HL-60 (cell line): ENCODE results near the gene SPINK2.
A peak's percentile ranks its signal among the peaks of the same experiment; 100 is the strongest.

Source experiments
- DNase-seq, 2 experiments: peaks; one replicate each; pipeline ENCODE4 v3.0.0-alpha.2; 2010 to 2020; ENCODE audit warnings: low read depth in 1 of 2, low spot score in 1 of 2
- H3K27ac ChIP-seq: fragments of 250-450 bp; sonication (Bioruptor Pico); replicated peaks from 2 replicates; pipeline ENCODE4 v1.5.1; 2020; ENCODE audit warnings: mild to moderate bottlenecking, moderate library complexity
- H3K27me3 ChIP-seq: fragments of 250-450 bp; sonication (Bioruptor Pico); 2 replicates; pipeline ENCODE4 v1.5.1; 2021; ENCODE audit warnings: mild to moderate bottlenecking, moderate library complexity; ENCODE audit not compliant: insufficient read depth, poor library complexity, severe bottlenecking
- H3K4me3 ChIP-seq: replicated peaks from 2 replicates; pipeline ENCODE4 v1.5.1; 2011; ENCODE audit warnings: mild to moderate bottlenecking, control low read depth, low read length; ENCODE audit not compliant: insufficient read depth
- GABPA ChIP-seq: IDR thresholded peaks from 2 replicates; pipeline ENCODE4 v1.6.1; 2012; ENCODE audit warnings: low read depth
- POLR2AphosphoS5 ChIP-seq: IDR thresholded peaks from 2 replicates; pipeline ENCODE4 v1.6.1; 2012; ENCODE audit warnings: low read depth
- SPI1 ChIP-seq: IDR thresholded peaks from 2 replicates; pipeline ENCODE4 v1.6.1; 2012; ENCODE audit warnings: low read depth, mild to moderate bottlenecking, borderline replicate concordance
- TF ChIP-seq, protein P1 (sequence below): IDR thresholded peaks from 2 replicates; pipeline ENCODE4 v1.6.1; 2012; ENCODE audit warnings: low read depth; ENCODE audit not compliant: insufficient replicate concordance
- TF ChIP-seq, protein P2 (sequence below): IDR thresholded peaks from one replicate; pipeline ENCODE4 v1.5.1; 2011; ENCODE audit warnings: low read length, control low read depth, inconsistent platforms; ENCODE audit not compliant: insufficient read depth

Gene SPINK2

GRCh38 chr4:56844802-56845580 is 23.5 kb upstream of the SPINK2 start:
- Histone ChIP-seq H3K27me3 (no peaks in the 10 kb centered on the region), H3K4me3 (no peak overlapping the region), H3K27ac (no peak overlapping the region)
- DNase-seq = no peak
- TF ChIP-seq, protein P1, sequence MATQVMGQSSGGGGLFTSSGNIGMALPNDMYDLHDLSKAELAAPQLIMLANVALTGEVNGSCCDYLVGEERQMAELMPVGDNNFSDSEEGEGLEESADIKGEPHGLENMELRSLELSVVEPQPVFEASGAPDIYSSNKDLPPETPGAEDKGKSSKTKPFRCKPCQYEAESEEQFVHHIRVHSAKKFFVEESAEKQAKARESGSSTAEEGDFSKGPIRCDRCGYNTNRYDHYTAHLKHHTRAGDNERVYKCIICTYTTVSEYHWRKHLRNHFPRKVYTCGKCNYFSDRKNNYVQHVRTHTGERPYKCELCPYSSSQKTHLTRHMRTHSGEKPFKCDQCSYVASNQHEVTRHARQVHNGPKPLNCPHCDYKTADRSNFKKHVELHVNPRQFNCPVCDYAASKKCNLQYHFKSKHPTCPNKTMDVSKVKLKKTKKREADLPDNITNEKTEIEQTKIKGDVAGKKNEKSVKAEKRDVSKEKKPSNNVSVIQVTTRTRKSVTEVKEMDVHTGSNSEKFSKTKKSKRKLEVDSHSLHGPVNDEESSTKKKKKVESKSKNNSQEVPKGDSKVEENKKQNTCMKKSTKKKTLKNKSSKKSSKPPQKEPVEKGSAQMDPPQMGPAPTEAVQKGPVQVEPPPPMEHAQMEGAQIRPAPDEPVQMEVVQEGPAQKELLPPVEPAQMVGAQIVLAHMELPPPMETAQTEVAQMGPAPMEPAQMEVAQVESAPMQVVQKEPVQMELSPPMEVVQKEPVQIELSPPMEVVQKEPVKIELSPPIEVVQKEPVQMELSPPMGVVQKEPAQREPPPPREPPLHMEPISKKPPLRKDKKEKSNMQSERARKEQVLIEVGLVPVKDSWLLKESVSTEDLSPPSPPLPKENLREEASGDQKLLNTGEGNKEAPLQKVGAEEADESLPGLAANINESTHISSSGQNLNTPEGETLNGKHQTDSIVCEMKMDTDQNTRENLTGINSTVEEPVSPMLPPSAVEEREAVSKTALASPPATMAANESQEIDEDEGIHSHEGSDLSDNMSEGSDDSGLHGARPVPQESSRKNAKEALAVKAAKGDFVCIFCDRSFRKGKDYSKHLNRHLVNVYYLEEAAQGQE = no peak
- TF ChIP-seq, protein P2, sequence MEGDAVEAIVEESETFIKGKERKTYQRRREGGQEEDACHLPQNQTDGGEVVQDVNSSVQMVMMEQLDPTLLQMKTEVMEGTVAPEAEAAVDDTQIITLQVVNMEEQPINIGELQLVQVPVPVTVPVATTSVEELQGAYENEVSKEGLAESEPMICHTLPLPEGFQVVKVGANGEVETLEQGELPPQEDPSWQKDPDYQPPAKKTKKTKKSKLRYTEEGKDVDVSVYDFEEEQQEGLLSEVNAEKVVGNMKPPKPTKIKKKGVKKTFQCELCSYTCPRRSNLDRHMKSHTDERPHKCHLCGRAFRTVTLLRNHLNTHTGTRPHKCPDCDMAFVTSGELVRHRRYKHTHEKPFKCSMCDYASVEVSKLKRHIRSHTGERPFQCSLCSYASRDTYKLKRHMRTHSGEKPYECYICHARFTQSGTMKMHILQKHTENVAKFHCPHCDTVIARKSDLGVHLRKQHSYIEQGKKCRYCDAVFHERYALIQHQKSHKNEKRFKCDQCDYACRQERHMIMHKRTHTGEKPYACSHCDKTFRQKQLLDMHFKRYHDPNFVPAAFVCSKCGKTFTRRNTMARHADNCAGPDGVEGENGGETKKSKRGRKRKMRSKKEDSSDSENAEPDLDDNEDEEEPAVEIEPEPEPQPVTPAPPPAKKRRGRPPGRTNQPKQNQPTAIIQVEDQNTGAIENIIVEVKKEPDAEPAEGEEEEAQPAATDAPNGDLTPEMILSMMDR = no peak
- TF ChIP-seq GABPA (no peak), SPI1 (no peak)

DNA sequence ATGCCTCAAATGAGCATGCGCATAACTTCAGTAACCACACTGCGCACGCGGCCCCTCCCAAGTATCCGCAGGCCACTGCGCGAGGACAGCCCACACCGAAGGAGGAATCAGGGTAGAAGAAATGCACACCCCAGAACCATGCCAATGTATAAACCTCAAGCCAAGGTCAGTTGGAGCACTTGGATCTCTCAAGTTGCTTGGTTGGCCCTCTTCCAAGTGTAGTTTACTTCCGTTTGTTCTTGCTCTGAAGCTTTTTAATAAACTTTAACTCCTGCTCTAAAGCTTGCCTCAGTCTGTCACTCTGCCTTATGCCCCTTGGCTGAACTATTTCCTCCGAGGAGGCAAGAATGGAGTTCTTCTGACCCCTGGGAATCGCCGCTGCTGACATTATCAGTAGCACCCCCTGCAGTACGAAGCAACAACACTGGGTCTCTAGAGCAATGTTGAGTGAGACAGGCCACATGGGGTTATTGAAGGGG is 22.0 kb upstream of the SPINK2 start:
- TF ChIP-seq, protein P1 = no peak
- TF ChIP-seq, protein P2 = no peak
- TF ChIP-seq SPI1 (no peak), GABPA (no peak), POLR2AphosphoS5 (no peak)
- DNase-seq = peak in 1 of 2 experiments; percentile 18

GRCh38 chr4:56840559-56840958 is 19.1 kb upstream of the SPINK2 start:
- Histone ChIP-seq H3K27ac (no peak overlapping the region), H3K4me3 (no peak overlapping the region), H3K27me3 (no peaks in the 10 kb centered on the region)
- DNase-seq = peak in 1 of 2 experiments; percentile 24
- TF ChIP-seq POLR2AphosphoS5 (no peak), GABPA (no peak), SPI1 (no peak)
- TF ChIP-seq, protein P2 = no peak
- TF ChIP-seq, protein P1 = no peak

More for the DNA sequence above, 22.0 kb upstream of the SPINK2 start:
- Histone ChIP-seq H3K4me3 (no peak overlapping the region), H3K27ac (no peak overlapping the region), H3K27me3 (no peaks in the 10 kb centered on the region)
